ENCODE measurements around the gene FGGY.

Gene FGGY

GRCh38 chr1:59747420-59748024, 450.6 kb downstream of the FGGY start:
- no peak for DNase-seq

GRCh38 chr1:59748123-59748522, 451.2 kb downstream of the FGGY start:
- DNase-seq = no peak

GRCh38 chr1:59750328-59751003, 453.6 kb downstream of the FGGY start:
- peak; percentile 83 to 91 for DNase-seq

GRCh38 chr1:59751004-59751395, 454.1 kb downstream of the FGGY start:
- DNase-seq = no peak

- no peak for DNase-seq
These were observed 454.9 kb downstream of the FGGY start for GRCh38 chr1:59751801-59752200.

- DNase-seq = no peak
These were observed 455.9 kb downstream of the FGGY start for GRCh38 chr1:59752556-59753414.

- no peak for DNase-seq
These were observed 458.3 kb downstream of the FGGY start for GRCh38 chr1:59755069-59755685.

GRCh38 chr1:59757197-59757747, 460.4 kb downstream of the FGGY start:
- no peak for DNase-seq

GRCh38 chr1:59759156-59759925, 462.4 kb downstream of the FGGY start:
- DNase-seq = peak; percentile 94

- peak; percentile 18 to 39 for DNase-seq
These were observed 464.5 kb downstream of the FGGY start for GRCh38 chr1:59761443-59761842.

- DNase-seq = no peak
These were observed 466.5 kb downstream of the FGGY start for GRCh38 chr1:59763418-59763817.

- no peak for DNase-seq
These were observed 468.3 kb downstream of the FGGY start for GRCh38 chr1:59765011-59765730.

- no peak for DNase-seq
These were observed 469.4 kb downstream of the FGGY start for GRCh38 chr1:59766227-59766855.

GRCh38 chr1:59767119-59767518, 470.2 kb downstream of the FGGY start:
- no peak for DNase-seq

GRCh38 chr1:59768792-59769735, 472.2 kb downstream of the FGGY start:
- no peak for DNase-seq

GRCh38 chr1:59769736-59770095, 472.8 kb downstream of the FGGY start:
- DNase-seq = no peak

GRCh38 chr1:59771361-59771760, 474.5 kb downstream of the FGGY start:
- DNase-seq = no peak

- DNase-seq = no peak
These were observed 478.6 kb downstream of the FGGY start for GRCh38 chr1:59775480-59775879.

GRCh38 chr1:59776960-59777852, 480.3 kb downstream of the FGGY start:
- DNase-seq = no peak
